HG03097 (cell line): Measurements from ENCODE around the gene GRIK2.

Source experiments
- ATAC-seq: cut with Tn5 transposase; IDR thresholded peaks from one replicate; pipeline ENCODE4 v1.9.1; 2021; ENCODE audit not compliant: unreplicated experiment, low FRiP score

Gene GRIK2

GRCh38 chr6:101531538-101531937 is 138.0 kb downstream of the GRIK2 start:
- ATAC-seq, result no peak

DNA sequence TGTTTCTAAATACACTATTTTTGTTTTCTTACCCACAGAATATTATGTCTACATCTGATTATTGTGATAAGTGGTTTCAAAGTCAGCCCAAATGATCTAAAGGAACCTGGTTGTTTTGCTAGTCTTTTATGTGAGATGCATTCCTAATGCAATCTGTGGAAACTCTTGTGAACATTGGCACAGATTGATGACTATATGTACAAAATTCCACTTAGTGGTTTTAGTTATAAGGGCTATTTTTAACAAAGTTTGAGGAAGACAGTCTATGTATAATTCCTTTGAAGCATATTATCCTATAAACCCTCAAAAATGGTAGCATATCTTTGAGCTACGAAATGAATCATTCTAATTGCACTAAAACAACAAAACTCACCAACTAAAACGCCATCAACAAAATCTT is 140.9 kb downstream of the GRIK2 start:
- no peak for ATAC-seq

DNA sequence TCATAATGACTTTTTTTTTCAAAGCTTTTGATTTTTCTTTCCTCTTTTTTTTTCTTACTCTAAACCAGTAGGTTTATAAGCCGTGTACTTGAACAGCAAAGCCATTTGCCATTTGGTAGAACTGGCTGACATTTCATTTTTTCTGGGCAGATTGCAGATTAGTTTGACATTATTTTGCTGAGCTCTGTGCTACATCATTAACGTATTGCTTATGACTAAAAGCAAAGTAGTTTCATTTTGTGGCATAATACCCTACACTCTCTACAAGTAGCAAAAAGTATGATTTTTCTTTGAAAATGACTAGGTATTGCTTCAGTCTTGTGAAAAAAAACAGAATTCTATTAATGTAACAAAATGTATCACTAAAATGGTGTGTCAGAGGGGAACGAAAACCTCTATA is 141.3 kb downstream of the GRIK2 start:
- no peak for ATAC-seq

DNA sequence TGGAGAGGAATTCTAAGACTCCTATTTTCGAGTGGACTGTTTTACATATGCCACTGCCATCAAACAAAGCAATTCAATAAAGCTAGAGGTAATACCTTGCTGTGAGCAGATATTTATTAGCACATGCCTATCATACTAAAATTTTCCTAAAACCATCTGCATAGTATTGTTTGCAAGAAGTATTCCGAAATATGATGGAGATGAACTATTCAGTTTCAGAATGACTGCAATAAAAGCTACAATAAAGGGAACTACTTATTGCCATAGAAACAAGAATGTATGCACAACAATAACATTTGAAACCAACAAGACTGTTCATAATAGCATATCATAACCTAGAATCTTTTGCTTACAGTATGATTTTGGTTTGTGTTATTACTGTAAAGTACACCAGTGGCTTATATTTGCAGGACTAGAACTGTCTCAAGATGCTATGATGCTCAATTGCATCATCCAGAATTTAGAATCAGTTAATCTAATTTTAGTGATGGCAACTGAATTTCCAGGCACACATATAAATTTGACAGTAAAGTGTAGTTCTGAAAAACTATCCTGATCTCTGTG is 144.3 kb downstream of the GRIK2 start:
- ATAC-seq, result no peak

GRCh38 chr6:101539510-101540245 is 146.2 kb downstream of the GRIK2 start:
- ATAC-seq, result no peak

DNA sequence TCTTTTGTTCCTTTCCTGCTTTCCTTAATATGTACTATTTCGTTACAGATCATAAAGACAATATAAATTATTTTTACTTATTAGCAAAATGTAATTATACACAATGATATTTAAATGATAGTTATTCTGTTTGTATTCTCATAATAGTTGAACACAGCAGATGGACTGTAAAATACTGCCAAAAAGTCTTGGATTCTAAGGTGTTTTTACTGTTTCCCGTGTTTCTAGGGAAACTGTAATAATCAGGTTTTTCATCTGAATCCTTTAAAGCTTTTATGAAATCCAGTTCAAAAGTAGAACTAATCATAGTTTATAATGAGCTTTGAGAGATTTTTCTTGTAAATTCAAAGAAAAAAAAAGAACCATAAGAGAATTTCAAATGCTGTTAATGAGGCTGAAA is 148.4 kb downstream of the GRIK2 start:
- ATAC-seq, result no peak

DNA sequence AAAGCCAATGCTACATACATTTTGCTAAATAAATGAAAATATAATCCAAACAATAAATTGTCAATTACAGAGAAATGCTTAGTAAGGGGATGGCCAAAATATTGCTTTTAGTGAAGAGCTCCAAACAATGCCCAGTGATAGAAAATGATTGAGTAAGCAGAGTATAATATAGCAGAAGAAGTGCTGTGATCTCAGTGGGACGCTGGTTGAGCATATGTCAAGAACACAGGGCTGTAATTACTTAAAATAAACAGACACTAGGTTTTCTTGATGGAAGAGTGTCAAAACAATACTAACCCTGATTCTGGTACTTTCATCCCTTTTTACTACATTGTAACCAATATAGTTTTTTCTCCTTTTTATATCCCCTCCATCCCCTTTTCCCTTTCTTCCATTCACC is 150.3 kb downstream of the GRIK2 start:
- no peak for ATAC-seq

GRCh38 chr6:101544286-101544685 is 150.8 kb downstream of the GRIK2 start:
- ATAC-seq, result no peak

GRCh38 chr6:101545191-101545590 is 151.7 kb downstream of the GRIK2 start:
- ATAC-seq, result no peak

- no peak for ATAC-seq
Measured at GRCh38 chr6:101550451-101550850, 156.9 kb downstream of the GRIK2 start.

- no peak for ATAC-seq
Measured at GRCh38 chr6:101554231-101554630, 160.7 kb downstream of the GRIK2 start.

GRCh38 chr6:101558712-101559111 is 165.2 kb downstream of the GRIK2 start:
- ATAC-seq, result no peak

DNA sequence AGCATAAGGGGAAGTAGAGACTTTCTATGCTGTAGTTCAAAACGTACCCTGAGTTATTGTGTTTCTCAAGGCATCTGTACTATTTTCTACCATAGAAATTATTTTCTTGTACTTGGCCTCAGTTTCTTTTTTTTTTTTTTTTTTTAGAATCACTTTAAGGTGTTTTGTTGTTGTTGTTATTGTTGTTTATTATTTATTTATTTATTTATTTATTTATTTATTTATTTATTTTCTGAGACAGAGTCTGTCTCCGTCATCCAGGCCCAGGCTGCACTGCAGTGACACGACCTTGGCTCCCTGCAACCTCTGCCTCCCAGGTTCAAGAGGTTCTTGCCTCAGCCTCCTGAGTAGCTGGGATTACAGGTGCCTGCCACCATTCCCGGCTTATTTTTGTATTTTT is 179.1 kb downstream of the GRIK2 start:
- no peak for ATAC-seq

- ATAC-seq, result no peak
Measured at GRCh38 chr6:101577091-101577490, 183.6 kb downstream of the GRIK2 start.

DNA sequence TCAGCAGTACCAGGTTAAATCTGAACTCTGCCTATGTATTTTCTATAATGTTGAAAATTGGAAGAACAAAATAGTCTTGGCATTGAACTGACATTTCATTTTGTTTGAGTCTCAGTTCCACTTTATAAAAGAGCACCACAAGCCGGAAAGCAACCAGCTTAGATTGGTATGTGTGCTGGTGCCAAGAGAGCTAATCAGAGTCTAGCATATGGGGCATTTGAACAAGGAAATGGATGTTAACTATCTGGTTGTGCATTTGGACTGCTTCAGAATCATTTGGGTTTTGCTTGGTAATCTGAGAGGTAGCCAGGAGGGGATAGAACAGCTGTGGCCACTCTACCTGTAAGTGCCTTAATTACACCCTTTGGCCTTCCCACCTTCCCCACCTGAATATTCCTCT is 184.8 kb downstream of the GRIK2 start:
- ATAC-seq, result no peak

- ATAC-seq, result no peak
Measured at GRCh38 chr6:101582792-101583191, 189.3 kb downstream of the GRIK2 start.

DNA sequence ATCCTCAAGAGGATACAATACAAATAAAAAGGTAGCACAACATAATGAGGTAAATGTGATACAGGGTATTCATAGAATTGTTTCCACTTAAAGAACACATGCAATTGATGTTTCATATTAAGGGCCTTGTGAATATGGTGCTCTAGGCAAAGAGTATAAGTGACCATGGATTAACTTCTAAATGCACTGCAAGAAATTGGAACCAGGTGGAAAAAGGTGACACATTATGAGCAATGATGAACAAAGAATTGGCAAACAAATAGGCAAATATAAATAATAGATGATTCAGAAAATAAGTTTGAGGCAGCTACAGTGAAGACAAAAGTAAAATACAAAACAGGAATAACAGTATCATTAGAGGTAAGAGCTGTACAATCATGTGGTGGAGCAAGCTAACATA is 192.0 kb downstream of the GRIK2 start:
- ATAC-seq, result no peak

DNA sequence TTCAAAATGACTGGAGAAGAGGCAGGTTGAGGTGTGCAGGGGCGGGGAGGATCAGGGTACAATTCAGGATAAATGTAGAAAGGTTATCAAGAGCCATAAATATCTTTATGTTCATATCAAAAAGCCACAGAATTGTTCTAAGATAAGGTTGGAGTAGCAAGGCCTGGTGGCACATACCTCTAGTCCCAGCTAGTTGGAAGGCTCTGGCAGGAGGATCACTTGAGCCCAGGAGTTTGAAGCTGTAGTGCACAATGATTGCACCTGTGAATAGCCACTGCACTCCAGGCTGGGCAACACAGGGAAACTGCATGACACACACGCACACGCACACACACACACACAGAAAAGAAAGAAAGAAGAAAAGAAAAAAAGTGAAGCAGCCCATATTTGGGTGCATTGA is 194.8 kb downstream of the GRIK2 start:
- no peak for ATAC-seq

- ATAC-seq, result no peak
Measured at GRCh38 chr6:101595276-101595675, 201.8 kb downstream of the GRIK2 start.

GRCh38 chr6:101597693-101598092 is 204.2 kb downstream of the GRIK2 start:
- no peak for ATAC-seq

DNA sequence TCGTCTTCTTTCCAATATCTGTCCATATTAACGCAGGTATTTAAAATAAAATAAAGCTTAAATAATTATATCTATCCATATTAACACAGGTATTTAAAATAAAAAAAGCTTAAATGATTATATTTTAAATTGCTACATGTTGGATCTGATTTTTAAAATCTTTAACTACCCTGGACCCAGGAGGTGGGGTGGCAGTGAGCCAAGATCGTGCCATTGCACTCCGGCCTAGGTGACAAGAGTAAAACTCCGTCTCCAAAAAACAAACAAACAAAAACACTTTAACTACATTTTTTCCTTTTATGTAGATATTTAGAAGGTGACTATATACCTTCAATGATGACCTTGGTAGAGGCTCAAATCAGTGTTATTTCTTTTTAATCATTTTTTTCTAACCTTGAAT is 211.9 kb downstream of the GRIK2 start:
- ATAC-seq, result no peak

DNA sequence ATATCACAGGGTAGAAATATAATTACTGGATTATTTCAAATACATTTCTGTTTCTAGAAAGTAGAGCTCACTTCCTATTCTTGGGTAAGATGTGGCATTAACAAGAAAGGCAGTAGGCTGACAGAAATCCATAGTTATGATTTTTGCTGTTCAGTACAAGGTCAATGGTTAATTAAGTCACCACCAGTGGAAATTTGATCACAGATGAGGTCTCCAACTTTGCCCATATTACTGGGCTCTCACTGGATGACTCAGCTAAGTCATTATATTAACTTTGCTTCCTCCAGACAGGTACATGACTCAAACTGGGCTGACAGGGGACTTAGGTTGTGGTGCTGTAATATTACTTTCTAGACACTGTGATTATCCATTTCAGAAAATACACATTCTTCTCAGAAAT is 212.4 kb downstream of the GRIK2 start:
- ATAC-seq, result peak; percentile 88
